NCI-H1417 (cell line): ENCODE data around the gene ELFN1.

ENCODE experiments used
- DNase-seq, 3 experiments: peaks; one replicate each; lab custom pipeline; 2025; lab: John Stamatoyannopoulos, UW

The ELFN1 gene

GRCh38 chr7:1794888-1795542, 124.9 kb downstream of the ELFN1 start:
- DNase-seq: peak in 1 of 3 experiments; percentile 24
